Pancreas (tissue), 10 donors: ENCODE measurements around the gene GPC5. TPM values are rescaled to one million over a fixed set of nuclear protein-coding genes. Genes with fewer than 3 reads are reported as not detected.

Source experiments
- ATAC-seq, 4 donors: fragments of 200-7000 bp; cut with Tn5 transposase; one replicate each; pipeline versions ENCODE4 v1.8.0 to v1.9.1; 2020; ENCODE audit warnings: mild to moderate bottlenecking in 4 of 4, moderate library complexity in 4 of 4
- DNase-seq, 6 donors: peaks; one replicate each; pipeline ENCODE4 v3.0.0-alpha.2; 2020
- FAIRE-seq: peaks from 2 replicates; lab custom pipeline; 2012; peaks lifted over from hg19 to GRCh38; lab: Jason Lieb, UNC
- H3K27ac ChIP-seq, 4 donors: fragments of 200-600 bp; sonication (generic); 1 replicate in 3 of 4; 2 replicates in 1 of 4; pipeline versions ENCODE4 v1.5.0 to v1.8.0; 2020
- H3K27me3 ChIP-seq, 4 donors: fragments of 200-600 bp; one replicate each; pipeline ENCODE4 v1.8.0; 2021
- H3K36me3 ChIP-seq, 3 donors: fragments of 200-600 bp; sonication (generic) in 1 of 3; one replicate each; pipeline versions ENCODE4 v1.5.0 to v1.8.0; 2020 to 2021
- H3K4me1 ChIP-seq, 3 donors: fragments of 200-600 bp; one replicate each; pipeline ENCODE4 v1.8.0; 2021
- H3K4me3 ChIP-seq, 4 donors: fragments of 200-600 bp; sonication (generic) in 2 of 4; one replicate each; pipeline versions ENCODE4 v1.5.0 to v1.8.0; 2020 to 2021
- H3K9me3 ChIP-seq, 4 donors: fragments of 200-600 bp; one replicate each; pipeline ENCODE4 v1.8.0; 2021
- CTCF ChIP-seq, 4 donors: fragments of 200-600 bp; sonication (generic) in 3 of 4; IDR thresholded peaks; one replicate each; pipeline versions ENCODE4 v1.5.0 to v1.8.0; 2021; ENCODE audit warnings: antibody characterized with exemption in 4 of 4
- WGBS, 2 donors: extraction: QIAGEN DNeasy Blood & Tissue Kit; methylation state at CpG; one replicate each; pipeline ENCODE4 v1.1.7; 2013; 5-methylcytosine and 5-hydroxymethylcytosine counted together
- intact Hi-C, 3 donors: fragments of 100-400 bp; cut with DNase I; formaldehyde crosslinking; loops; one replicate each; pipeline versions ENCODE4 v1.11.1 to v1.14.2; 2022
- polyA plus RNA-seq, 2 donors: library from polyadenylated mRNA; stranded (reverse); fragments of 200-250 nt; gene quantifications; one replicate each; pipeline ENCODE4 v1.2.3, GENCODE V29; 2013
- total RNA-seq, 6 donors: library from RNA; stranded (reverse); fragmentation: NEBNext Ultra II Directional in 4 of 6; extraction: Animal tissue kit (Norgen Biotek cat#: 25700) in 4 of 6; gene quantifications; one replicate each; pipeline versions ENCODE4 v1.2.1 to v1.2.4, GENCODE V29; 2021 to 2023
- donor health status: healthy with polysubstance abuse.
- donor health status: DM: no; HTN: no; CAD: no; lungs with moderate emphysema.
- donor health status: DM: no; HTN: no; CAD: no.
- donor health status: control.
- donor health status: control.
- donor health status: Bipolar disorder and iron deficiency.
- donor health status: DM: yes; HTN: yes; CAD: no.
- donor health status: DM: no; HTN: no; CAD: no.
- donor health status: DM: no; HTN: no; CAD: no.
- donor health status: DM: yes; HTN: yes; CAD: no.

Gene GPC5
- total and polyA plus RNA-seq, 8 donors: 0.12 to 0.35 (median 0.35) TPM; not detected in 5

- Histone ChIP-seq H3K27ac (no peak overlapping the region), H3K27me3 (no peaks in the 10 kb centered on the region), H3K4me1 (no peaks in the 10 kb centered on the region), H3K9me3 (no peaks in the 10 kb centered on the region), H3K4me3 (no peak overlapping the region), H3K36me3 (no peaks in the 10 kb centered on the region)
- intact Hi-C loops: no loop called here
- no peak for TF ChIP-seq CTCF (IDR thresholded peaks at IDR 0.05)
- no peak for FAIRE-seq
- no peak for DNase-seq
- ATAC-seq: no peak
- 60 to 68% methylated on average over 2 of the region's 2 CpGs for WGBS, 2 donors
Measured at GRCh38 chr13:91553584-91553983, 155.2 kb downstream of the GPC5 start.

- H3K36me3 ChIP-seq: no peaks in the 10 kb centered on the region
- H3K9me3 ChIP-seq: no peaks in the 10 kb centered on the region
- DNase-seq: no peak
- FAIRE-seq: no peak
- intact Hi-C loops: no loop called here
- no peak overlapping the region for H3K4me3 ChIP-seq
- no peaks in the 10 kb centered on the region for H3K4me1 ChIP-seq
- 36 to 50% methylated on average over 1 of the region's 1 CpG for WGBS, 2 donors
- H3K27ac ChIP-seq: no peak overlapping the region
- no peak for TF ChIP-seq CTCF (IDR thresholded peaks at IDR 0.05)
- no peak for ATAC-seq
- no peaks in the 10 kb centered on the region for H3K27me3 ChIP-seq
Measured at GRCh38 chr13:91554101-91554500, 155.7 kb downstream of the GPC5 start.

GRCh38 chr13:91557328-91558090, 159.1 kb downstream of the GPC5 start:
- no peak for TF ChIP-seq CTCF (IDR thresholded peaks at IDR 0.05)
- H3K4me1 ChIP-seq: no peaks in the 10 kb centered on the region
- 38 to 47% methylated on average over 5 of the region's 5 CpGs for WGBS, 2 donors

GRCh38 chr13:91563799-91564198, 165.4 kb downstream of the GPC5 start:
- 64 to 76% methylated on average over 5 of the region's 5 CpGs for WGBS, 2 donors

More at GRCh38 chr13:91557328-91558090, 159.1 kb downstream of the GPC5 start:
- no peak overlapping the region for H3K4me3 ChIP-seq
- H3K27ac ChIP-seq: no peak overlapping the region
- H3K27me3 ChIP-seq: no peaks in the 10 kb centered on the region
- intact Hi-C loops: no loop called here
- DNase-seq (no peak), FAIRE-seq (no peak), ATAC-seq (no peak)
- no peaks in the 10 kb centered on the region for H3K36me3 ChIP-seq
- H3K9me3 ChIP-seq: no peaks in the 10 kb centered on the region

More at GRCh38 chr13:91563799-91564198, 165.4 kb downstream of the GPC5 start:
- intact Hi-C loops: no loop called here
- Histone ChIP-seq H3K9me3 (no peaks in the 10 kb centered on the region), H3K27me3 (no peaks in the 10 kb centered on the region), H3K27ac (no peak overlapping the region), H3K4me3 (no peak overlapping the region), H3K4me1 (no peaks in the 10 kb centered on the region), H3K36me3 (no peaks in the 10 kb centered on the region)
- ATAC-seq (no peak), FAIRE-seq (no peak), DNase-seq (no peak)
- TF ChIP-seq CTCF (IDR thresholded peaks at IDR 0.05): no peak
